CD1c-positive myeloid dendritic cell (primary cell): ENCODE results near the gene RNPS1.
"Not testable (repeated sequence)": the region's sequence is repeated elsewhere in the genome, so short reads cannot be mapped to it uniquely, and the experiment has no call there.

Source experiments
- DNase-seq: peaks from one replicate; pipeline ENCODE4 v3.0.0-alpha.2; 2016; ENCODE audit errors: extremely low spot score

RNPS1 gene

GRCh38 chr16:2257726-2258125, 10.2 kb downstream of the RNPS1 start:
- no peak for DNase-seq

GRCh38 chr16:2256531-2257140, 11.3 kb downstream of the RNPS1 start:
- no peak for DNase-seq

GRCh38 chr16:2253293-2253692, 14.6 kb downstream of the RNPS1 start:
- no peak for DNase-seq

- DNase-seq, result no peak
Observed at GRCh38 chr16:2252806-2253148, 15.1 kb downstream of the RNPS1 start.

GRCh38 chr16:2251296-2252111, 16.4 kb downstream of the RNPS1 start, which contains the start of gene ECI1:
Gene ECI1 (minus strand): TSS chr16:2251587. CDS start chr16:2251566, 21 bp downstream.
- DNase-seq, result peak; percentile 96

- DNase-seq, result peak; percentile 29
Observed at GRCh38 chr16:2250652-2251295, 17.2 kb downstream of the RNPS1 start.

- no peak for DNase-seq
Observed at GRCh38 chr16:2246301-2246885, 21.5 kb downstream of the RNPS1 start.

GRCh38 chr16:2244926-2245795, 22.8 kb downstream of the RNPS1 start:
- no peak for DNase-seq

- DNase-seq, result no peak
Observed at GRCh38 chr16:2244301-2244700, 23.6 kb downstream of the RNPS1 start.

GRCh38 chr16:2243781-2244180, 24.1 kb downstream of the RNPS1 start:
- no peak for DNase-seq

- DNase-seq, result no peak
Observed at GRCh38 chr16:2243031-2243528, 24.8 kb downstream of the RNPS1 start.

- peak; percentile 43 for DNase-seq
Observed at GRCh38 chr16:2242598-2242997, 25.3 kb downstream of the RNPS1 start.

GRCh38 chr16:2240331-2240730, 27.6 kb downstream of the RNPS1 start:
- DNase-seq, result not testable (repeated sequence)

- DNase-seq, result no peak
Observed at GRCh38 chr16:2238838-2239675, 28.9 kb downstream of the RNPS1 start.

GRCh38 chr16:2238150-2238837, 29.6 kb downstream of the RNPS1 start:
- DNase-seq, result no peak

GRCh38 chr16:2237493-2238149, 30.3 kb downstream of the RNPS1 start:
- DNase-seq, result no peak

GRCh38 chr16:2237102-2237482, 30.8 kb downstream of the RNPS1 start:
- no peak for DNase-seq

GRCh38 chr16:2236337-2237101, 31.4 kb downstream of the RNPS1 start, which contains the start of gene DNASE1L2:
Gene DNASE1L2 (plus strand): TSS chr16:2236444. CDS start chr16:2236817, 373 bp downstream.
- peak; percentile 46 for DNase-seq
